Jurkat, Clone E6-1 (cell line): Measurements from ENCODE around the gene NT5DC3.

Experiments used
- DNase-seq: peaks from one replicate; pipeline ENCODE4 v3.0.0-alpha.2; 2011; ENCODE audit warnings: low read depth, low spot score
- H3K4me3 ChIP-seq: 2 replicates; pipeline ENCODE4 v1.5.1; 2011; ENCODE audit warnings: mild to moderate bottlenecking, low read length, control low read depth, moderate library complexity

NT5DC3 gene

DNA sequence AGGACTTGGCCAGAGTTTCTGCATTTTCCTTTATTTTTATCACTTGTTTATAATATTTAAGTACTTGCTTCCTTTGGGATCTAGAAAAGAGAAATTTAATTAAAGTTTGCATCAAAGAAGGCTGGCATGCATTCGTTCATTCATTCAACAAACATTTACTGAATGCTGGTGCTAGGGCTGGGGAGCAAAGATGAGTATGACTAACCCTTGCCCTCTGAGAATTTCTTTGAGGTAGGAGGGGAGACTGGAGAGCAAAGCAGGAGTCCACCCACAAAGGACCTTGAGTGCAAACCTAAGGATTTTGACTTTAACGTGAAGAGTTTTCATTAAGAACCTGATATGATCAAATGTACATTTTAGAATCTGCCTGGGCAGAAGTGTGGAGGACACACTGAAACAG, 16.1 kb upstream of the NT5DC3 start:
- no peak overlapping the region for H3K4me3 ChIP-seq
- no peak for DNase-seq

DNA sequence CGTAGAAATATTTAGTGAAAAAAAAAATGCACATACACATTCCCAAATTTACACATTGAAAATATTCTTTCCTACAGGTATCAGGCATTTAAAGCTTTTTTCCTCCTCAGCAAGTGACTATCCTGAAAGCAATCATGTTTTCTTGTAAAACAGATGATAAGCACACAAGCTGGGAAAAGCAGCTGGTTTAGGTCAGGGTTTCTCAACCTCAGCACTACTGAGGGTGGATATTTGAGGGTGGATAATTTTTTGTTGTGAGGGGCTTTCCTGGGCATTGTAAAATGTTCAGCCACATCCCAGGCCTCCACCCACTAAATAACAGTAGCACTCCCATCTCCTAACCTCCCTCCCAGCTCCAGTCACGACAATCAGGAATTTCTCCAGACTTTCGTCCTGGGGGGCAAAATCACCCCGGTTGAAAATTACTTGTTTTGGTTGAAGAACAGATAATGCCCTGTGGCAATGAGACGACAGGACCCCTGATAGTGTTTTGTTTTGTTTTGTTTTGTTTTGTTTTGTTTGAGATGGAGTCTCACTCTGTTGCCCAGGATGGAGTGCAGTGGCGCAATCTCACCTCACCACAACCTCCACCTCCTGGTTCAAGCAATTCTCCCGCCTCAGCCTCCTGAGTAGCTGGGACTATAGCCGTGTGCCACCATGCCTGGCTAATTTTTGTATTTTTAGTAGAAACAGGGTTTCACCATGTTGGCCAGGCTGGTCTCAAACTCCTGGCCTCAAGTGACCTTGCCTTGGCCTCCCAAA, 15.0 kb upstream of the NT5DC3 start:
- H3K4me3 ChIP-seq: no peak overlapping the region
- DNase-seq: no peak

GRCh38 chr12:103855036-103855712, 14.1 kb upstream of the NT5DC3 start:
- H3K4me3 ChIP-seq: no peak overlapping the region
- DNase-seq: no peak

DNA sequence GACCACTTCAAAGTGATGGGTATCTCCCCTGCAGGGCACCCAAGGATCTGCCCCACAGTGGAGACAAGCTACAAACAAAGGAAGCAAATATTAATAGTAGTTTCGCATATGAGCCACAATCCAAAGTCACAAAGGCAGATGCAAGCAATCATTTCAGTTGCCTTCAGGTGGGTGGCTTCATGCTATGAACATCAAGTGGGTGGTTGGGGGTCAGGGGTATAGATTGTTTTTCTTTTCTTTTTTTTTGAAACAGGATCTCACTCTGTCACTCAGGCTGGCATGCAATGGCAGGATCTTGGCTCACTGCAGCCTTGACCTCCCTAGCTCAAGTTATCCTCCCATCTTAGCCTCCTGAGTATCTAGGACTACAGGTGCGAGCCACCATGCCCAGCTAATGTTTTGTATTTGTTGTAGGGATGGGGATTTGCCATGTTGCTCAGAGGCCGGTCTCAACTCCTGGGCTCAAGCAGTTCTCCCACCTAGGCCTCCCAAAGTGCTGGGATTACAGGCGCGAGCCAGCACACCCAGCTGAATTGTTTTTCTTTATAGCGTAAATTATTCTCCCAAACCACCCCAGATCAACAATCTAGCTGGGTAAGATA, 13.4 kb upstream of the NT5DC3 start:
- no peak for DNase-seq
- no peak overlapping the region for H3K4me3 ChIP-seq

GRCh38 chr12:103852498-103852997, 11.5 kb upstream of the NT5DC3 start:
- no peak for DNase-seq
- H3K4me3 ChIP-seq: no peak overlapping the region

DNA sequence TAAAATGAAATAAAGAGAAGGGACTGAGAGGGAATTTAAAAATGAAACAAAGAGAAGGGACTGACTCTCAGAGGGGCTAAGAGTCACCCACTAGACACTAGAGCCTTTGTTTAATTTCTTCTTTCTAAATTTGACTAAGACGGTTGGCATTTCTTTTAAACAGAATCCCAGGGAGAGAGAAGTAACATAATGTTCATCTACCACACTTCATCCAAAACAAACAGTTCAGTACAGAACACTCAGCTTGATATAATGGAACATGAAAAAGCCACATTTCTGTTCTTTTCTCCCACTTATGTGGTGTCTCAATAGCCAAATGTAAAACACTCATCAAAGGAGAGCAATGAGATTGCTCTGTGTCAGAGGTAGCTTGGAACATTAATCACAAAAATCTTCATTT, 10.1 kb upstream of the NT5DC3 start:
- no peak for DNase-seq
- no peak overlapping the region for H3K4me3 ChIP-seq

GRCh38 chr12:103850429-103850828, 9.4 kb upstream of the NT5DC3 start:
- no peak for DNase-seq
- no peak overlapping the region for H3K4me3 ChIP-seq

GRCh38 chr12:103848917-103849491, 8.0 kb upstream of the NT5DC3 start:
- DNase-seq: no peak
- H3K4me3 ChIP-seq: no peak overlapping the region

DNA sequence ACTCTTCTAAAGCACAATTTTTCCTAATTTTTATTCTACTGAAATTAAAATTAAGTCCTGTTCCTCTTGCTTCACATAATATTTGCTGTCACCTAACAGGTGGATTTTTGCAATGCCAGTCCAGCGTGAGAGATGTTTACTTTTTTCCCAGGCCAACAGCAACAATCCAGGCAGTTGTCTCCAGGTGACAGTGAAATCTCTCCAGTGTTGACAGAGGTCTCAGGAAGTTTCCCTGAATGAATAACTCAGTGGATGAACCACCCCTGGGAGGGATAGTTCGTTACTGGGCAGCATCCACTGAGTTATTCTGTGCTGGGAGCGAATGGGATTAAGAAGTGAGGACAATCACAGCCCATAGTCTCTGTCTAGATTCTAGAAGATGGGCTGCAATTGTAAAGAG, 7.1 kb upstream of the NT5DC3 start:
- no peak for DNase-seq
- no peak overlapping the region for H3K4me3 ChIP-seq

GRCh38 chr12:103846415-103846814, 5.4 kb upstream of the NT5DC3 start:
- DNase-seq: no peak
- H3K4me3 ChIP-seq: no peak overlapping the region

- H3K4me3 ChIP-seq: no peak overlapping the region
- DNase-seq: no peak
Measured at GRCh38 chr12:103844305-103844704, 3.3 kb upstream of the NT5DC3 start.

DNA sequence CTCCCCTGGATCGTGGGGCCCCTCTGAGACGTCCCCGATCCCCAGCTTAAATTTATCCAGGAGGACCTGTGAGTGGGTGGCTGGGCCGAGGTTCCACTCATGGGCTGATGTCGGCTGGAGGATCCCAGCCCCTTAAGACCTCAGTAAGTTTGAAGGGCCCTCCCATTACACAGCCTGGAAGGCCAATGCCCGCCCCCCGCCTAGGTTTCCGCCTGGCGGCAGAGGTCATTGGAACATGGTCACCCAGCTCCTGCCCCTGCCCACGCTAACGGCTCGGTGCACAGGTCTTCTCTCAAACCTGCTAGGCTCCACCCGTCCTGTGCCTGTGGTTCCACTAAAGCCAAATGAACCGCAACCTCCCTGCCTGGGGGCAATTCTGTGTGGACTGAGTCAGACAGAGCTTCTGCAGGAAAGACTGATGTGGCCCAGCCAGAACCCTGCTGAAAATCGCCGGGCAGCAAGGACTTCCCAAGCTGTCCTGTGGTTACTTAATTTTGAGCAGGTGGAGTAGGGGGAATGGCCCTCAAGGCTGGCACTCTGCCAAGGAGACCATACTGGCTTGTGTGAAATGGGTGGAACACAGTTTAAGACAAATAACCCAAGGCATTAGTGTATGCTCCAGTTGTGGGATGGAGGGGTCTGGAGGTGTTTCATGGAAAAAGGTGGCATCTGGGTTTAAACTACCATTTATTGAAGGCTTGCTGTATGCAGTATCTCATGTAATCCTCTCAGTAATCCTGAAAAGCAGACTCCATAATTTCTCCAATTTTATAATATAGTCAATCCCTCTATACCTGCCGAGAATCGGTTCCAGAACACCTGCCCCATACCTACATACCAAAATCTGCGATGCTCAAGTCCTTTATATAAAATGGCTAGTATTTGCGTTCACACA, 903 bp upstream of the NT5DC3 start:
- DNase-seq: no peak
- H3K4me3 ChIP-seq: no peak overlapping the region

- H3K4me3 ChIP-seq: peak overlapping the region; percentile 69
- no peak for DNase-seq
Measured at GRCh38 chr12:103840462-103840875, 565 bp downstream of the NT5DC3 start.

- no peak for DNase-seq
Measured at GRCh38 chr12:103839609-103840461, 1.2 kb downstream of the NT5DC3 start.

GRCh38 chr12:103839103-103839502, 1.9 kb downstream of the NT5DC3 start:
- no peak overlapping the region for H3K4me3 ChIP-seq
- DNase-seq: no peak

More at GRCh38 chr12:103839609-103840461, 1.2 kb downstream of the NT5DC3 start:
- peak overlapping the region; percentile 69 for H3K4me3 ChIP-seq

- H3K4me3 ChIP-seq: no peak overlapping the region
Measured at GRCh38 chr12:103838254-103838914, 2.6 kb downstream of the NT5DC3 start.

DNA sequence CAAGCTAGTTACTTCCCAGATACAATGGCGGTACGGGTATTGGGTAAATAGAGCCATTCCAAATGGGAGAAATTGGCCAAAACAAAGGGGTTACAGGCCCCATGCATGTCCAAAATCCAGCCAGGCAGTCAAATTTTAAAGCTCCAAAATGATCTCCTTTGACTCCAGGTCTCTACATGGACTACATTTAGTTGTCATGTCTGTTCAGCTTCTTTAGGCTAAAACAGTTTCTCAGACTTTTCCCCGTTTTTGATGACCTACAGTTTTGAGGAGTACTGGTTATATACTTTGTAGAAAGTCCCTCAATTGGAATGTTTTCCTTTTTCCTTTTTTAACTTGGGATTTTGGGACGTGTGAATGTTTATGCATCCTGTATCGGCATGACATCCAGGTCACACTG, 4.7 kb downstream of the NT5DC3 start:
- H3K4me3 ChIP-seq: no peak overlapping the region
- no peak for DNase-seq

More at GRCh38 chr12:103838254-103838914, 2.6 kb downstream of the NT5DC3 start:
- DNase-seq: no peak
